Neural crest cell (in vitro differentiated cells): Measurements from ENCODE around the gene TRIO. TPM values are rescaled to one million over a fixed set of nuclear protein-coding genes. Genes with fewer than 3 reads are reported as not detected.

Experiments
- DNase-seq: peaks from one replicate; pipeline ENCODE4 v3.0.0; 2021; ENCODE audit warnings: low read depth, mixed read lengths, low spot score
- H3K27ac Mint-ChIP-seq: one replicate; pipeline ENCODE4 v1.8.0; 2021; ENCODE audit warnings: mild to moderate bottlenecking, mixed read lengths; ENCODE audit not compliant: unreplicated experiment
- H3K27me3 Mint-ChIP-seq: 2 replicates; pipeline ENCODE4 v1.8.0; 2021; ENCODE audit warnings: low read depth, mild to moderate bottlenecking, mixed read lengths
- H3K36me3 Mint-ChIP-seq: 2 replicates; pipeline ENCODE4 v1.8.0; 2021; ENCODE audit warnings: low read depth, mild to moderate bottlenecking, mixed read lengths
- H3K4me1 Mint-ChIP-seq: 2 replicates; pipeline ENCODE4 v1.8.0; 2021; ENCODE audit warnings: mixed read lengths
- H3K4me3 Mint-ChIP-seq: one replicate; pipeline ENCODE4 v1.8.0; 2021; ENCODE audit warnings: mild to moderate bottlenecking, mixed read lengths
- H3K9me3 Mint-ChIP-seq: 2 replicates; pipeline ENCODE4 v1.8.0; 2021; ENCODE audit warnings: mixed read lengths
- total RNA-seq: library from RNA; stranded (reverse); gene quantifications from 2 replicates; pipeline ENCODE4 v1.2.1, GENCODE V29; 2021
- TF ChIP-seq, protein P1 (sequence below): fragments of 200-600 bp; sonication (generic); conservative IDR thresholded peaks from 2 replicates; pipeline ENCODE4 v1.5.0; 2021; ENCODE audit warnings: antibody characterized with exemption, mild to moderate bottlenecking

Gene TRIO
- total RNA-seq, 1 donor from 2014 or later, result 134 TPM

- no peaks in the 10 kb centered on the region for H3K9me3 Mint-ChIP-seq
- H3K36me3 Mint-ChIP-seq, result peaks cover 2% of the 10 kb centered on the region
- H3K4me1 Mint-ChIP-seq, result peaks cover 22% of the 10 kb centered on the region
- H3K4me3 Mint-ChIP-seq, result no peak overlapping the region
- TF ChIP-seq, protein P1, sequence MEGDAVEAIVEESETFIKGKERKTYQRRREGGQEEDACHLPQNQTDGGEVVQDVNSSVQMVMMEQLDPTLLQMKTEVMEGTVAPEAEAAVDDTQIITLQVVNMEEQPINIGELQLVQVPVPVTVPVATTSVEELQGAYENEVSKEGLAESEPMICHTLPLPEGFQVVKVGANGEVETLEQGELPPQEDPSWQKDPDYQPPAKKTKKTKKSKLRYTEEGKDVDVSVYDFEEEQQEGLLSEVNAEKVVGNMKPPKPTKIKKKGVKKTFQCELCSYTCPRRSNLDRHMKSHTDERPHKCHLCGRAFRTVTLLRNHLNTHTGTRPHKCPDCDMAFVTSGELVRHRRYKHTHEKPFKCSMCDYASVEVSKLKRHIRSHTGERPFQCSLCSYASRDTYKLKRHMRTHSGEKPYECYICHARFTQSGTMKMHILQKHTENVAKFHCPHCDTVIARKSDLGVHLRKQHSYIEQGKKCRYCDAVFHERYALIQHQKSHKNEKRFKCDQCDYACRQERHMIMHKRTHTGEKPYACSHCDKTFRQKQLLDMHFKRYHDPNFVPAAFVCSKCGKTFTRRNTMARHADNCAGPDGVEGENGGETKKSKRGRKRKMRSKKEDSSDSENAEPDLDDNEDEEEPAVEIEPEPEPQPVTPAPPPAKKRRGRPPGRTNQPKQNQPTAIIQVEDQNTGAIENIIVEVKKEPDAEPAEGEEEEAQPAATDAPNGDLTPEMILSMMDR, result no peak
- no peak overlapping the region for H3K27ac Mint-ChIP-seq
- no peak for DNase-seq
- no peaks in the 10 kb centered on the region for H3K27me3 Mint-ChIP-seq
Observed at GRCh38 chr5:14277385-14278320, 134.5 kb downstream of the TRIO start.

- peaks cover 2% of the 10 kb centered on the region for H3K36me3 Mint-ChIP-seq
- TF ChIP-seq, protein P1, result no peak
- H3K27ac Mint-ChIP-seq, result no peak overlapping the region
- no peak overlapping the region for H3K4me3 Mint-ChIP-seq
- no peaks in the 10 kb centered on the region for H3K27me3 Mint-ChIP-seq
- DNase-seq, result no peak
- H3K9me3 Mint-ChIP-seq, result no peaks in the 10 kb centered on the region
- H3K4me1 Mint-ChIP-seq, result peaks cover 49% of the 10 kb centered on the region
Observed at GRCh38 chr5:14280294-14280854, 137.2 kb downstream of the TRIO start.

DNA sequence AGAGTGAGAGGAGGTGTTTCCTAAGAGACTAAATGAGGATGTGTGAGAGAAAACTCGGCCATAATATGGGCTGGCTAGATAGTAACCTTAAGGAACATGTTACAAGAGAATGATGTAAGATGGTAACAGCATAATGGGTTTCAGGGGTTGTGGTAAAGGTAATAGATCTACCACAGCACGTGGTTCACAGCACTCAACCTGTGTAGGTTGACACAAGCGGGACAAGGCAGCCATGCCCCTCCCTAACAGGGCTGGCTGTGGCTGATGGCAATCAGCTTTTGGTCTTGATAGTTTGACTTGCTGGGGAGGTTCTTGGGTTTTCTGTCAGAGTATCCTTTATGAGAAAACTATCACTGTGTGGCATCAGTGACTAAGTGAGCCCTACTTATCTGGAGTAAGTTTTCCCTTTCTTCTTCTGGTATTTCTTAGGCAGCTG is 138.6 kb downstream of the TRIO start:
- Mint-ChIP-seq H3K27me3 (no peaks in the 10 kb centered on the region), H3K9me3 (no peaks in the 10 kb centered on the region), H3K4me1 (peaks cover 43% of the 10 kb centered on the region), H3K4me3 (no peak overlapping the region), H3K36me3 (no peaks in the 10 kb centered on the region), H3K27ac (no peak overlapping the region)
- DNase-seq, result no peak
- TF ChIP-seq, protein P1, result no peak

DNA sequence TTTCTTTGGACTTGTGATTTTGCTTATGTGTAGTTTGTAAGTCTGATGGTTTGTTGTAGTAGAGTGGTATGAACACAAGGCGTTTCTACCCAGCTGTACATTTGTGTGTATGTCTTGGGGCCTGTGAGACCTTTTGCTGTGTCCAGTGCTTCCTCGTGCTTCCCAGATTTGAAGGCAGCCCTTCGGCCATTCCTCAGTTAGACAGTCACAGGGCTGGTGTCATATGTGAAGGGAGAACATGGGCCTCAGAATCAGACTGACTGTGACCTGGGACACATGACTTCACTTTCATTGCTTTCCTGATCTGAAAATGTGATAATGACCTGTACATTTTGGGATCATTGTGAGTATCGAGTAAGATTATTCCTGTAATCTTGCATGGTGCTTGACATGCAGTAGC is 140.0 kb downstream of the TRIO start:
- Mint-ChIP-seq H3K4me3 (no peak overlapping the region), H3K27me3 (no peaks in the 10 kb centered on the region), H3K27ac (no peak overlapping the region), H3K4me1 (peaks cover 31% of the 10 kb centered on the region), H3K9me3 (no peaks in the 10 kb centered on the region), H3K36me3 (no peaks in the 10 kb centered on the region)
- TF ChIP-seq, protein P1, result no peak
- no peak for DNase-seq

- DNase-seq, result no peak
- TF ChIP-seq, protein P1, result no peak
- H3K4me1 Mint-ChIP-seq, result peaks cover 30% of the 10 kb centered on the region
Observed at GRCh38 chr5:14284392-14285148, 141.4 kb downstream of the TRIO start.

More at GRCh38 chr5:14284392-14285148, 141.4 kb downstream of the TRIO start:
- Mint-ChIP-seq H3K9me3 (no peaks in the 10 kb centered on the region), H3K27ac (peak overlapping the region; percentile 86), H3K27me3 (no peaks in the 10 kb centered on the region), H3K4me3 (peak overlapping the region; percentile 1), H3K36me3 (no peaks in the 10 kb centered on the region)
